Activated CD8-positive, alpha-beta memory T cell treated with anti-CD3 and anti-CD28 coated beads, Interleukin-2, amount 50 U/mL, for 4 hours (primary cell): ENCODE data around the gene PTPN22.
"Not testable (repeated sequence)": the region's sequence is repeated elsewhere in the genome, so short reads cannot be mapped to it uniquely, and the experiment has no call there.

Source experiments
- DNase-seq: peaks from one replicate; pipeline ENCODE4 v3.0.0-alpha.2; 2020

PTPN22 gene

DNA sequence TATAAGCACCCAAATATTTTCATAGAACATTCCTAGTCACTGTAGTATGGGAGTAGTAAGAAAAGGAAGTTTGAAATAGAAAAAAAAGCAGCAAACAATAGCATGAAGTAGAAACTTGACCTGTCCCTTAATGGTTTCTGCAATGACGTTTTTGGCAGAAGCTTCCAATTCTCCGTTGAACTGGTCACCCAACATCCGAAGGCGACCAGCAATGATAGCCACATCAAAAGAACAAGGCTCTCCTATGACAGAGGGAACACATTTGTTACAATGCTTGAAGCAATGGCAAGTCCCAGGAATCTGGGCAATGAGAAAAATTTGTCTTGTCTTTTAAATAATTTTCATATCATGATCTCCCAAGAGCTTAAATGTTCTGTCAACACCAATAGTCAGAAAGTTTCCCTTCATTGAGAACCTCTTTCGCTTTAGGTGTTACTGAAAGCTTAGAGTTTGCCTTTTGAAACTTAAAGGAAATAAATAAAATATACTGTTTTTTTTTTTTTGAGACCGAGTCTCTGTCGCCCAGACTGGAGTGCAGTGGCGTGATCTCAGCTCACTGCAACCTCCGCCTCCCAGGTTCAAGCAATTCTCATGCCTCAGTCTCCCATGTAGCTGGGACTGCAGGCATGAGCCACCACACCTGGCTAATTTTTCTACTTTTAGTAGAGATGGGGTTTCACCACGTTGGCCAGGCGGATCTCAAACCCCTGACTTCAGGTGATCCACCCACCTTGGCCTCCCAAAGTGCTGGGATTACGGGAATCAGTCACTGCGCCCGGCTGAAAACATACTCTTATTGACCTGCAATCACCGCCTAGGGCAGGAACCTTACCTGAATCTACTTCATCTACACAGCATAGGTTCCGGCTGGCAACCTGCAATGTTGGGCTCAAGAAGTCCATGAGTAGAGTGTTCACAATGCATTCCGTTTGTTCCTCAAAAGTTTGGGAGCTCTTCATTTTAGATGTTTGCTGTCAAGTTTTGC lies 15.2 kb upstream of the PTPN22 start:
- no peak for DNase-seq

DNA sequence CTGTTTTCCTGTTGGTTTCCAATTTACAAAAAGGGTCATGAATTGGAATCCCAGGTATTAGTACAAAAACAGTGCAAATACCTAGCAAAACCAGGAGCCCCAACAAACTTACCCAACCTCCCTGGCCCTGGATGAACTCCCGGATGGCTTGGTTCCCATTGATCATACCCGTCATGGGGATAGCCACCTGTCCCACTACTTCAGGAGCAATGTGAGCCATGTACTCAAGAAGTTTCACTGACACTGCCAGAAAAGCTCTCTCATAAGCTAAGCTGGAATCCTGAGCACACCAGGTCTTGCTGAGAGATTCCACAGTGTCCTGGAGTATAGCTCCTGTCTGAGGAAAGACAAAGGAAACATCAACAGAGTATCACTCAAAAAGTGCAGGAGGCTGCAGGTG lies 10.1 kb upstream of the PTPN22 start:
- DNase-seq, result no peak

DNA sequence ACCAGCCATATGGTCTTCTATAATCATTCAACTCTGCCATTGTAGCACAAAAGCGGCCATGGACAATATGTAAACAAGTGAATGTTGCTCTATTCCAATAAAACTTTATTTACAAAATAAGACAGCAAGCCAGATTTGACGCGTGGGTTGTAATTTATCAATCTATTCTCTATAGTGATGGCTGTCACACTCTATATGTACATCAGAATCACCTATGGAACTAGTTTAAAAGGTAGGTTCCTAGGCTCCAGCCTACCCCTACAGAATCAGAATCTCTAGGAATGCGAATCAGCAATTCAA lies 8.2 kb upstream of the PTPN22 start:
- no peak for DNase-seq

DNA sequence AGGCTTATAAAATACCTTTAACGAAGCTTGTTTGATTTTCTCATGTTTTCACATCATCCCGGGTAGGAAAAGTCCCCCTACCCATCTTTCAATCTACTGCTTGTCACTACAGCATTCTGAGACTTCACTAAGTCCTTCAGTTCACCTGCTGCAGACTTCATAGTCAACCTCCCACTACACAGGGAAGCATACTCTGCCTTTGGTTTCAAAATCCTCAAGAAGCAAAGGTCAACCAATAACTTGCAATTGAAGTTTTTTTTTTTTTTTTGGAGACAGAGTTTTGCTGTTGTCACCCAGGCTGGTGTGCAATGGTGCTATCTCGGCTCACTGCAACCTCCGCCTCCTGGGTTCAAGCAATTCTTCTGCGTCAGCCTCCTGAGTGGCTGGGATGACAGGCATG lies 4.7 kb upstream of the PTPN22 start:
- no peak for DNase-seq

DNA sequence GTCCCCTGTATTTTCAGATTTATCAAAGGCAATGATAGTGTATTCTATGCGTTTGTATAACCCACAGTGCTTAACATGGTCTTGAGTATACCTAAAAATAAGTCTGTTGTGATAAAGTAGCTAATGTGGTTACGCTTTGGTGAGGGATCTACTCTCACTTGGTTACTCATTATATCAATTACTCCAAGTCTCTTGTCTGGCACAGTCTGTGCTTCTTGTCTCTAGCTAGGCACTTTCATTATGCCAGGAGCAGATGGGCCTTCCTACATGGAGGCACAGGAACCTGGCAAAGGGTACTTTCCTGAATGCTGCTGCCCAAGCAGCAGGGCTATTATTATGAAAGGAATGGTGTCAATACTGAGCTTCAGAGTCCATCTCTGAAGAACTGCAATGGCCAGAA lies 4.2 kb upstream of the PTPN22 start:
- no peak for DNase-seq

DNA sequence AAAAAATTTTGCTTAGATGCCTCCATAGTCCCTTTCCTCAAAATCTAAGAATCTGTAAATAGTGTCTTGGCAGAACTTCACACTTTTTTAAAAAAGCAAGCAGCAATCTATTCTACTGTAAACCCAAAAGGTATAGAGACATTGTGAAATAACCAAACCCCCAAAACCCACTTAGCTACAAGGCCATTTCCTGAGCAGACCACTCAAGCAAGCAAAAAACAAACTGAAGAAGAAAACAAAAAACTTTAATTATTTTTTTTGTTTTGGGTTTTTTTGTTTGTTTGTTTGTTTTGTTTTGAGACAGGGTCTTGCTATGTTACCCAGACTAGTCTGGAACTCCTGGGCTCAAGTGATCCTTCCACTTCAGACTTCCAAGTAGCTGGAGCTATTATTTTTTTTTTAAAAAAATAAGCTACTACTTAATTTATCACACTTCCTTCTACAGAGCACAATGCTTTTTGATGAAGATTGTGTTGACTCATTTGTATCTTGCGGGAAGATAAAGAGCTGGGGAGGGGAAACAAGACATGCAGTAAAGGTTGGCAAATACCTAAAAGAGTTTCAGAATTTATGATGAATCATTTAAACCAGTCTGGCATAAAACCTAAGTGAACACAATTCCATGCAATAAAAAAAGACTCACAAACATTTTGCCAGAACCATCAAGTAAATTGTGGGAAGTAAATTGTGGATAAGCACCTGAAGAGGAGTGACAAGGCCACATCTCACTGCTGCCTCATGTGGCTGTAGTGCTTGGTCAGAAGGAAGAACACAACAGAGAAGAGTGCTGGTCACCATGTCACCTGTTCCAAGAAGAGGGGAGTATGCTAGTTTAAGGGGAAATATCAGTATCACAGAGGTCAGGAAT lies 2.7 kb upstream of the PTPN22 start:
- DNase-seq, result no peak

DNA sequence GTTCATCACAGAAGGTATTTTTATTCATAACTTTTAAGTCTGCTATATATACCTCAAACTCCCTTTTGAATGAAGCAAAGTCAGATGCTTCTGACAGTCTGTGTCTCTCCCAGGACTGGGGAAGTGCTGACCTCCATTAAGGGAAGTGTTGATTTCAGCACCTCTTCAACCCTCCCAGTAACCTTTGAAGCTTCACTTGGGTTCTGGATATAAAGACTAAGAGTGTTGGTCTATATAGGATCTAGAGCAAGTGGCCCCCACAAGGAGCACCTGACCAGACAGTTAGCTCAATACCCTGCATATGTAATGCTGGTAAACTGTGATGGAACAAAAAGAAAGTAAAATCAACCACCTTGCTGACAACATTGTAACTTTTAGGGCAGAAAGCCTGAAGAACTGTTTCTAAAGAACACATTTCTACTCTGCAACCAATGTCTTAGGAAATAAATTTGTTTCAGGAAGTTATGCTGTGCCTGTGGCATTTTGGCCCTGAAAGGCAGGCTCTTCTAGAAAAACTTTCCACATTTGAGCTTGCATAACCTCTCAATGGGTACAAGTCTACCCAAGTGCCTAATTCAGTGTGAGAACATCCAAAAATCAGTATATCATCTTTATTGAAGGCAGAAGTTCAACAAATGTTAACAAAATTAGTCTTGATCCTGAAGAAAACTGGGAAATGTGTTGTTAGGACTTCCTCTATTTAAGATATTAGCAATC lies 865 bp upstream of the PTPN22 start:
- DNase-seq, result no peak

DNA sequence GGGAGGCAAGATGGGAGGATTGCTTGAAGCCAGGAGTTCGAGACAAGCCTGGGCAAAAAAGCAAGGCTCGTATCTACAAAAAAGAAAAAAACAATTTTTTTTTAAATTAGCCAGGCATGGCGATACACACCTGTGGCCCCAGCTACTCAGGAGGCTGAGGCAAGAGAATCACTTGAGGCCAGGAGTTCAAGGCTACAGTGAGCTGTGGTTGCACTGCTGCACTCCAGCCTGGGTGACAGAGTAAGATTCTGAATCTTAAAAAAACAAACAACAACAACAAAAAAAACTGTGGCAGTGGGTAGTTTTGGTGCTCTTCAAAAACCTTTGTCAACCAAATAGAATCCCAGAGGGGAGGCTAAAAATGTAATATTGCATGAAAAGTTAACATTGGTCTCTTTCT lies 734 bp downstream of the PTPN22 start:
- no peak for DNase-seq

DNA sequence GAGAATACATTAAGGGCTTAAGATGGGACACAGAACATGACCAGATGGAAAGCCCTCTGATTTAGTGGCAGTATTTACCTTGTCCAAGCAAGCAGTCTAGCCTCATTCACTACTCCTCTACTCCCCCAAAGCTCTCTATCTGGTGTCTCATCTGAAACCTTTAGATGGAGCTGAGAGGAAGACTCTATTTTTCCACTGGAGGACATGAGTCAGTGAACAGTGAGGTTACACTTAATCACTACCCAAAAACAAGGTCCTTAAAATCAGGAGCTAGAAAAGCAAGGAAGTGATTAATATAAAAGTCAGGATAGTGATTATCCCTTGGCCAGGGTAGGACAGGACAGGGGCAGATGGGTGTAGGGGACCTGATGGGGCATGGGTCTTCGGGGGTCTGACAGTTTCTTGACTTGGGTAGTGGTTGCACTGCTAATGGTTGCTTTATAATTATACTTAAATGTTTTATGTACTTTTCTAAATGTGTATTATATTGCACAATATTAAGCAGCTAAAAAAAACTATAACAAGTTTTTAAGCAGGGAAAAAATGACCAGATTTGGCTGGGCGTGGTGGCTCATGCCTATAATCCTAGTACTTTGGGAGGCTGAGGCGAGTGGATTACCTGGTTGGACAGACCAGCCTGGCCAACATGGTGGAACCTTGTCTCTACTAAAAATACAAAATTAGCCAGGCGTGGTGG lies 3.0 kb downstream of the PTPN22 start:
- no peak for DNase-seq

DNA sequence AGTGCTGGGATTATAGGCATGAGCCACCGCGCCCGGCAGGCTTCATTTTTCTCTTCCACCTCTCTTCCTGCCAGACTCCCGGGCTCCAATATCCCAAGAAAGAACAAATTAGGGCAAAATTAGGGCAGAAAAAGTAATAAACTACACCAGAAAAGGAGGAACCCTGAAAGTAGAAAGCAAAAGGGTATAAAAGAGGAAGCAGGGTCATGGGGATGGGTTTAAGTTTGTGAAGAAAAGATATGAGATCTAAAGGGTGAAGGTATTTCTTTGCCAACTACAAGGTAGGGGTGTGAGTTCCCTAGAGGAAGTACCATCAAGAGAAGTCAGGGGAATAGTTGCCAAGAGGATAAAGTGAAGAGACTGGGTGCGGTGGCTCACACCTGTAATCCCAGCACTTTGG lies 9.9 kb downstream of the PTPN22 start:
- no peak for DNase-seq

DNA sequence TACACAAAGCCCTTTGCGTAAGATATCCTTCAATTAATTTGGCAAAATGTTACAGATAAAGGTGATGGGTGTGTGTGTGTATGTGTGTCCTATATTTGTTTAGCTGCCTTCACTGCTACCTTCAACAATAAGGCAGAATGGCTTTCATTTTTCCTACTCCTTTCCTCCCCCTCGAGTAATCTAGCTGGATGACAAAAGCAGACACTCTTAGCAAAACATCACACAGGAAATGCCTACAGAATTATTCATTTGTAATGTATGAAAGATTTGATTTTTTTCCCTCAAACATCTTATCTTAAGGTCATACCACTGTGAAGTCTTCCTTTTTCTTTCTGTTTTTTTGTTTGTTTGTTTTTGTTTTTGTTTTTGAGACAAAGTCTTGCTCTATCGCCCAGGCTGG lies 10.6 kb downstream of the PTPN22 start:
- no peak for DNase-seq

DNA sequence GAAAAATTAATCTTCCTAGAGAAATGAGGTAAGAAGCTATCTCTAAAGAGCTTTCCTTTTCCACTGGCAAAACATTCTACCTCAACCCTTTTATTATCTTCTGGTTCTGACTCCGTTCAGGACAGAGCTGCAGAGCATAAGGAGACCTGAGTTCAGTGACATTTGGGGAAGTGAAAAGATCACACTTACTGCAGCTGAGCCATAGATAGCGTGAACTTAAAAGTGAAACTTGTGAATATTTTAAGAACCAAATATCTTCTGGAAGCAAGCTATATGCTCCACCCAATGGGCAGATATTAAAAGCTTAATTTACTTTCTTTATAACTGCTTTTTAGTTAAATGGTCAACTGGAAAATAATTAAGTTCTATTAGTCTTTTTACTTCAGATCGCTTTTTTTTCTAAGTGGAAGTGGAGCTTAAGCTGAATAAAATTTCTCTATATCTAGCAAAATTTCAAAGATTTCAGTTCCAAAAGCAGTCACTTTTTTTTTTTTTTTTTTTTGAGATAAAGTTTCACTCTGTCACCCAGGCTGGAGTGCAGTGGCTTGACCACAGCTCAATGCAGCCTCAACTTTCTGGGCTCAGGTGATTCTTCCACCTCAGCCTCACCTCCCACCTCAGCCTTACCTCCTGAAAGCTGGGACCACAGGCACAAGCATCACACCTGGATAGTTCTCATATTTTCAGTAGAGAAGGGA lies 11.9 kb downstream of the PTPN22 start:
- DNase-seq, result no peak

DNA sequence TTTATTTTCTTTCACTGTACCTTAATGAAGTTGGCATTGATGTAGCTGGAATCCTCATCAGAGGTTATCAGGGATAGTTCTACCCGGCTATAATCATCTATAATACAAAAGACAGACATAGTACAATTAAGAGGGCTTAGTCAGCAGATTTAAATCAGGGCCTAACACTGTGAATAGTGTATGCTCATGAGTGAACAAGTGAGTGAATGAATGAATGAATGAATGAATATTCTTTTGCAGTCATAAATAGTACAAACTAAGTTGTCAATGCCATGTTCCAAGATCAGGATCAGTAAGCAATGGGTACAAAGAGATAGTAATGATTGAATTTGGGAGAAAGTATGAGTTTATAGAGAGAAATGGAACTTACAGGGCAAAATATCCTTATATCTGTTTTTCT lies 12.5 kb downstream of the PTPN22 start:
- DNase-seq, result no peak

DNA sequence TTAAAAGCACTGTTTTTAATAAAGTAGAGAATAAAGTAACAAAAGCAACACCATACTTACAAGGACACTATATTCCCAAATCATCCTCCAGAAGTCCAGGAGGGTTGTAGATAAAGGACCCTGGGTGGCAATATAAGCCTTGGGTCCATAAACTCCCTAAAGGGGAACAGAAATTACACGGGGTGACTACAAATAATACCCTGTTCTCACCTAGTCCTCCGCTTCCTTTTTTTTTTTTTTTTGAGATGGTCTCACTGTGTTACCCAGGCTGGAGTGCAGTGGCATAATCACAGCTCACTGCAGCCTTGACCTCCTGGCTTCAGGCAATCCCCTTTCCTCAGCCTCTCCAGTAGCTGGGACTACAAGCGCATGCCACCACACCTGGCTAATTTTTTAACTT lies 13.1 kb downstream of the PTPN22 start:
- DNase-seq, result no peak

DNA sequence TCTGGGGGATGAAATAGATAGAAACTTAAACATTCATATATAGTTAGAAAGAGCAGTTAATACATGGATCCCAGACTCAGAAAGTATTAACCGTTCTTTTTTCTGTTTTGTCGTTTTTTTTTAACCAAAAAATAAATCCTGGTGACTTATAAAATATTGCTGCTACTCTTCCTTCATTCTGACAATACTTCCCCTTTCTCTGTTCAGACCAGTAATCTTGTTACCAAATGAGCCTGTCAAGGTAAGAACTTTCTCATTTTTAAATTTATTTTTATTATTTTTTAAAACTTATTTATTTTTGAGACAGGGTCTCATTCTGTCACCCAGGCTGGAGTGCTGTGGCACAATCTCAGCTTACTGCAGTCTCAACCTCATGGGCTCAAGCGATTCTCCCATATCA lies 13.7 kb downstream of the PTPN22 start:
- no peak for DNase-seq

DNA sequence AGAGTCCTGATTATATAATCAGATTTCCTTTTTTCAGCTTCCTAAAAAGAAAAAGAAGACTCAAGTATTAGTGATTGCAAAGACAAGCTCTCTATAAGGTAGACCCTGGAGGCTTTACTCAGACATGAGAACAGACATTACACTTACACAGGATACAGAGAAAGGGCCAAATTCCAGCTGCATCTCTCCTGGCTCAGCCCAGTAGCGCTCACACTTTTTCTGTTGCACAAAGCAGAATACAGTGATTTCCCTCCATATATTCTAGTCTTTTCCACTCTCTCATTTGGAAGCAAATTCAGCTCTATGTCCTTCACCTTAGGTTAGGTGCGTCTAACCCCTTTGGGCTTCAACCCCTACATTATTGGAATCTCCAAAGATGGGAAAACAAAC lies 15.1 kb downstream of the PTPN22 start:
- DNase-seq, result no peak

DNA sequence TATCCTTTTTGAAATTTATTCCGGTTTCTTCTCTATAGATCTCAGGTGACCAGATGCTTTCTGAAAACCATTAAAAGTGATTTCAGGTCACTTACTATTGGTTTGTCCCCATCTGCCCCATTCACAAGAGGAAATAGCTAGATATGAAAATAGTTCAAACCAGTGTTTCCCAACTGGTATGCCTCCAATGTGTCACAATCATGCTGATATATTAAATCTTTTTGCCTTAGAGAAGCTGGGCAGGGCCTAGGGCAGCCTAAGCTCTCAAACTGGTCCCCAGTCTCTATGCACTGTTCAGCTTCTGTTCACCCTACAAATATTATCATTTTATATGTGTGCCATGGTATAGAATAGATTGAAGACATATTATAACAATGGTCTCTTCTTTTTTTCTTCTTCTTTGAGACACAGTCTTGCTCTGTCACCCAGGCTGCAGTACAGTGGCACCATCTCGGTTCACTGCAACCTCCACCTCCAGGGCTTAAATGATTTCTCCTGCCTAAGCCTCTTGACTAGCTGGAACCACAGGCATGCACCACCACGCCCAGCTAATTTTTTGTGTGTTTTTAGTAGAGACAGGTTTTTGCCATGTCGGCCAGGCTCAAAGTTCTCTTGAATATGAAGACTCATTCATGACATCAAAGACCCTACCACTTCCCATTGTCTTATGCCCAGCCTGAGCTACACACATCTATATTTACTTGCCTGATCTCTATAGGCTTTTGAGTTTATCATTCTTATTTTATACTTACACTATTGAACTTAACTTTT lies 15.7 kb downstream of the PTPN22 start:
- DNase-seq, result no peak

DNA sequence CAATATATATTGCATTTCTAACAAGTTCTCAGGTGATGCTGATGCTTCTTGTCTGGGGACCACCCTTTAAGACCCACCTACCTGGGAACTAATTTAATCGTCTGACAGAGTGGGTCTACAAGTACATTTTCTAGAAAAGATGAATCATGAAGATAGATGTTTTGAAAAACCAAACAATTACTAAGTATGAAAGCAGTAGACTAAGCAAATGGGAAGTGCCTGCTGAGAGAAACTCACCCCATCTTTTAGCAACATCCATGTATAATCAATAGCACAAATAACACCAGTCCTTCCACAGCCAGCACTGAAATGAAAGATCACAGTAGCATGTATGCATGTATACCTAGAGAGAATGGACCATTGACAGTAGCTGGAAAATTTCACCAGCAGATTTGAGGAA lies 17.3 kb downstream of the PTPN22 start:
- no peak for DNase-seq

DNA sequence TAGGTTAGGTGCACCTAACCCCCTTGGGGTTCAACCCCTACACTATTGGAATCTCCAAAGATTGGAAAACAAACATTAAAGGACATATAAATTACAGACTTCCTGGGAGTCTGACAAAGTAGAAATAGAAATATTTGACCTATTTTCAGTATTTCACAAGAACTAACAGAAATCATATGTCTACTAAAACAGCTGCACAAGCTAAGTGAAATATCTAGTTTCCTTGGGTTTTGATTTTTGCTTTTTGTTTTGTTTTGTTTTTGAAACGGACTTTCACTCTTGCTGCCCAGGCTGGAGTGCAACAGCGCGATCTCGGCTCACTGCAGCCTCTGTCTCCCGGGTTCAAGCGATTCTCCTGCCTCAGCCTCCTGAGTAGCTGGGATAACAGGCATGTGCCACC lies 18.8 kb downstream of the PTPN22 start:
- not testable (repeated sequence) for DNase-seq

DNA sequence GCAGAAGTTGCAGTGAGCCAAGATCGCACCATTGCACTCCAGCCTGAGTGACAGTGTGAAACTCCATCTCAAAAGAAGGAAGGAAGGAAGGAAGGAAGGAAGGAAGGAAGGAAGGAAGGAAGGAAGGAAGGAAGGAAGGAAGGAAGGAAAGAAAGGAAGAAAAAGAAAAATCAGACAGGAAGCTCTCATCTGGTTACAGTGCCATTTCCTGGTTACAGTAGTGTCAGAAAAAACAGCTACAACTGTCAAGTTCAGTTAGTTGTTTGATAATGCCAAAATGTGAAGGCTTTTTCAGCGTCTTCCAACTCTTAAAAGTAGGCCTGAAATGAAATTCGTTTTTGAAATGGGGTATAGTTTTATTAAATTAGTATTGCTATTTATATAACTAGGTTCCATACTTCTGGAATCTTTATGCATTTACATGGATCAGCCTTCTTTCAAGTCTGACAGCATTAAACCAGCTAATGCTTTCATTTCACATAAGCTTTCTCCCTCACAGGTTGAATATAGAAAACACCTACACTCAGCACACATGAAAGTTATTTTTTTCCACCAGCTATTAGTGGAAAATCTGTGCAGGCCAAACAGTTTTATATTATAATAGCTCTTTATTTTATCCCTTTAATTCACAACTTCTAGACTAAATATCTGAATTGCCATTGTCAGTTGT lies 21.2 kb downstream of the PTPN22 start:
- no peak for DNase-seq

DNA sequence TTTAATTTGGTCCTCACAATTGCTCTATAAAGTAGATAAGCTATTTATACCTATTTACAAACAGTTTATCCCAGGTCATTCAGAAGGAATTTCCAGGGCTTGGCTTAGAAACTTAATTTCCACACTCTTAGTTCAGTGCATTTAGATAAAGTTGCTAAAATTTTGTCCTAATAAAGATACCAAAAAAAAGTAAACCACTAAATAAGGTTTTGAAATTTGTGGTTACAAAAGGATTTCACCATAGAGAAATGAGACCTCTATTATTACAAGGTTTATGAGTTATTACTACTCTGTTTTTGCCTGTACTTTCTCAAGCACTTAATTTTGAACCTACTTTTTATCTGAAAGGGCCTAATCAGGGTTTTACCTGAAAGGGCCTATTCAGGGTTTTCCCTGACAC lies 22.4 kb downstream of the PTPN22 start:
- DNase-seq, result no peak
